Thoracic aorta (tissue), 2 donors: Measurements from ENCODE around the gene OR51E2. TPM values are rescaled to one million over a fixed set of nuclear protein-coding genes. Genes with fewer than 3 reads are reported as not detected.

ENCODE experiments used
- ATAC-seq: fragments of 150-250 bp; one replicate; pipeline ENCODE4 v1.8.0; 2017; ENCODE audit warnings: low read depth; ENCODE audit not compliant: insufficient number of reproducible peaks, low FRiP score
- DNase-seq: peaks from one replicate; pipeline ENCODE4 v3.0.0-alpha.2; 2020; ENCODE audit warnings: low spot score
- H3K27ac ChIP-seq, 2 donors: fragments of 200-600 bp; sonication (generic); 1 replicate in 1 of 2; 2 replicates in 1 of 2; pipeline ENCODE4 v1.5.1; 2016; ENCODE audit warnings: mild to moderate bottlenecking in 2 of 2, moderate library complexity in 2 of 2
- H3K27me3 ChIP-seq: fragments of 200-600 bp; sonication (generic); replicated peaks from 2 replicates; pipeline ENCODE4 v1.6.0; 2016; ENCODE audit warnings: mild to moderate bottlenecking; ENCODE audit not compliant: insufficient read depth
- H3K36me3 ChIP-seq: fragments of 200-600 bp; sonication (generic); one replicate; pipeline ENCODE4 v1.5.1; 2016
- H3K4me1 ChIP-seq, 2 donors: fragments of 200-600 bp; sonication (generic); 1 replicate in 1 of 2; 2 replicates in 1 of 2; pipeline versions ENCODE4 v1.5.1 to v1.6.0; 2016; ENCODE audit warnings: low read depth in 2 of 2, mild to moderate bottlenecking in 1 of 2; ENCODE audit not compliant: control insufficient read depth in 1 of 2
- H3K4me3 ChIP-seq: fragments of 200-600 bp; sonication (generic); 2 replicates; pipeline ENCODE4 v1.5.1; 2016; ENCODE audit warnings: mild to moderate bottlenecking
- H3K9me3 ChIP-seq: fragments of 200-600 bp; sonication (generic); 2 replicates; pipeline ENCODE4 v1.5.1; 2016
- total RNA-seq, 2 donors: library from RNA; depleted of rRNA; stranded (reverse); fragments of >200 nt; gene quantifications; one replicate each; pipeline versions ENCODE4 v1.1.0 to v1.2.3, GENCODE V29; 2016
- TF ChIP-seq, protein P1 (sequence below): fragments of 200-600 bp; sonication (generic); IDR thresholded peaks from one replicate; pipeline ENCODE4 v1.5.1; 2019; ENCODE audit warnings: antibody characterized with exemption

The OR51E2 gene
- total RNA-seq, 2 donors from 2014 or later: not detected

DNA sequence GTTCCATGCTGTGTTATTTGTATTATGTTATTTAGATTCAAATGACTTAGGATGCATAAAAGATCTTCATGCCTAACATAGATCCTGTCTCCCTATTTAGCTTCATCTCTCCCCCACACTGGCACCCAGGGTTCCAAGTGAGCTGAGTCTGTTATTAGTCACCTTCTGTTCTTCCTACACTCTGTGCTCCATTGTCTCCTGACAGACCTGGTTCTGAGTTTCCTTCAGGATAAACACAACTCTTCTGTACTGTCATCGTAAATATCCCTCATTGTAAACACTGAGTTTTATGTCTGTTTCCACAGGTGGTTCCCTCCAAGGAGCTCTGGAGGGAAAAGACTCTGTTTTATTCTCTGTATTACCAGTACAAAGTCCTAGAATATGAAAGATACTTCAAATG lies 15.6 kb upstream of the OR51E2 start:
- no peak overlapping the region for H3K4me3 ChIP-seq
- TF ChIP-seq, protein P1, sequence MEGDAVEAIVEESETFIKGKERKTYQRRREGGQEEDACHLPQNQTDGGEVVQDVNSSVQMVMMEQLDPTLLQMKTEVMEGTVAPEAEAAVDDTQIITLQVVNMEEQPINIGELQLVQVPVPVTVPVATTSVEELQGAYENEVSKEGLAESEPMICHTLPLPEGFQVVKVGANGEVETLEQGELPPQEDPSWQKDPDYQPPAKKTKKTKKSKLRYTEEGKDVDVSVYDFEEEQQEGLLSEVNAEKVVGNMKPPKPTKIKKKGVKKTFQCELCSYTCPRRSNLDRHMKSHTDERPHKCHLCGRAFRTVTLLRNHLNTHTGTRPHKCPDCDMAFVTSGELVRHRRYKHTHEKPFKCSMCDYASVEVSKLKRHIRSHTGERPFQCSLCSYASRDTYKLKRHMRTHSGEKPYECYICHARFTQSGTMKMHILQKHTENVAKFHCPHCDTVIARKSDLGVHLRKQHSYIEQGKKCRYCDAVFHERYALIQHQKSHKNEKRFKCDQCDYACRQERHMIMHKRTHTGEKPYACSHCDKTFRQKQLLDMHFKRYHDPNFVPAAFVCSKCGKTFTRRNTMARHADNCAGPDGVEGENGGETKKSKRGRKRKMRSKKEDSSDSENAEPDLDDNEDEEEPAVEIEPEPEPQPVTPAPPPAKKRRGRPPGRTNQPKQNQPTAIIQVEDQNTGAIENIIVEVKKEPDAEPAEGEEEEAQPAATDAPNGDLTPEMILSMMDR: no peak
- DNase-seq (no peak), ATAC-seq (no peak)
- no peaks in the 10 kb centered on the region for H3K4me1 ChIP-seq
- H3K36me3 ChIP-seq: no peaks in the 10 kb centered on the region
- H3K27ac ChIP-seq: no peak overlapping the region
- H3K9me3 ChIP-seq: no peaks in the 10 kb centered on the region
- no peaks in the 10 kb centered on the region for H3K27me3 ChIP-seq

DNA sequence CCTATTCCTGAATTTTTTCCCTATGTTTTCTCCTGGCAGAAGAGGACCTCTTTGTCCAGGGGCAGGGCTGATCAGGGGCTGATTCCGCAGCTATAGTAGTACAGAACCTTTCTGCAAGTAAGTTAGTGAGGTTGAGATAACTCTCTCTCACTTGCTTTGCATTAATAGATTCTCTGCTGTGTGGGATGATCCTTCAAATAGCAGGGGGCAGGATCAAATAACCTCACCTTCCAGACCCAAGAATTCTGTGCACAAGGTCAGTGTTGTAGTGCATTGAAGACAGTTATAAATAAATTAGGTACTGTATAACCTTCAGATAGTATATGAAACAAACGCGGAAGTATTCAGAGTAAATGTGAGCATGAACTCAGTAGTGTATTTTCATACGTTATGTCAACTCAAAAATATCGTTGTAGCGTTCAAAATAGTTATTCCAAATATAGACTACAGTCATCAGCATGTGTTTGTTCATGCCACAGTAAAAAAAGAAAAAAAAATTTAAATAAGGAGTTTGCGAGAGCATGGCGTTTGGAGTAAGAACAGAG lies 7.2 kb upstream of the OR51E2 start:
- ATAC-seq (no peak), DNase-seq (no peak)
- TF ChIP-seq, protein P1: no peak
- Histone ChIP-seq H3K36me3 (no peaks in the 10 kb centered on the region), H3K27ac (no peak overlapping the region), H3K4me3 (no peak overlapping the region), H3K27me3 (no peaks in the 10 kb centered on the region), H3K4me1 (no peaks in the 10 kb centered on the region), H3K9me3 (no peaks in the 10 kb centered on the region)

DNA sequence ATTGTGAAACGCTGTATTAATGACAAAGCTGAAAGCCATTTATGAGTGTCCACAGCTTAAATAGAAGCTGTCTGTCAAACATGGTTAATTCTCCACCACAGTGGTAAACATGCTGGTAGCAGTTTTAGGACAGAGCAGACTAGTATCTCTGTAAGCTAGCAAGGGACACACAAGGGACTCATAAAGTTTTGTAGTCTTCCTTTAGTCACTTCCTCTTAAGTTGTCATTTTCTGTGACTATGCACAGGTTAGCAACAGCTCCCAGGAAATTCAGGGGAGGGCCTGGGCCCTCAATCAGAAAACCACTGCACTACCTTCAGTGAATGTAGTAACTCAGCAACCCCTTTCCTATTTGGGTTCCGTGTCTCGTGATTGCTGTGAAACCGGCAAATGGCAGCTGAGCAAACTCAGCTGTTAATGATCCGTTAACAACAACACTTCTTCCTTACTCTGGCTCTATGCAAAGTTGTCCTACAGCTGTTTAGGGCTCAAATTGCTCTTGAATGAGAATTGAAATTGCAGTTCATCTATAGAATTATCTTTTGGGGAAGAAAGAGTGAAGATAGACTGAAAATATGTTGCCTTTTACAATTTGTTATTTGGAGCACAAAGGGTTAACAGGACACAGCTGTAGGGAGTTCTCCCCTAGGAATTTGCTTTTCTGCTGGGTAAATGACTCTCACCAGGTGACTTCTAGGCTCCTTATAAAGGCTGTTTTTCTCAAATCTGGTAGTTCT lies 6.6 kb upstream of the OR51E2 start, which contains the start of gene MMP26:
MMP26 (plus strand) TSS at position 731 of the 736 bp plus-strand sequence.
- TF ChIP-seq, protein P1: no peak
- no peak for ATAC-seq
- Histone ChIP-seq H3K36me3 (no peaks in the 10 kb centered on the region), H3K27ac (no peak within 1 kb of the TSS), H3K4me1 (no peaks in the 10 kb centered on the region), H3K4me3 (no peak within 1 kb of the TSS), H3K9me3 (no peaks in the 10 kb centered on the region), H3K27me3 (no peaks in the 10 kb centered on the region)
- DNase-seq: no peak

DNA sequence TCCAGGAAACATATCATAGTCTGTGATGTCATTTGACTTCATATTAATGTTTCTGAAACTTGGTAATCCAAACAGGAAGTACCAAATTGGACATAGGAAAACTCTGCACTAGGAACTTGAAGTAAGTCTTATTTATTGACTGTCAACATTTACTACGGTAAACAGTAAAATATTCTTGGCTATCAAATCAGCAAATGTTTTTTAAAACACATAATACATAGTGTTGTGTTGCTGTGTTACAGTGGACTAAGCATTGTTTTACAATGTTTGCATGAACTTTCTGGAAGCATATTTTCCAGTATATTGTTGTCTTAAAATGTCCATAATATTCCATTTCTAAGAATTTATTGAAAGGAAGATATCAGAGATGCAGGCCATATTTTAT lies 2.8 kb upstream of the OR51E2 start:
- H3K4me3 ChIP-seq: no peak overlapping the region
- no peaks in the 10 kb centered on the region for H3K27me3 ChIP-seq
- no peaks in the 10 kb centered on the region for H3K9me3 ChIP-seq
- no peak for ATAC-seq
- no peaks in the 10 kb centered on the region for H3K4me1 ChIP-seq
- no peak overlapping the region for H3K27ac ChIP-seq
- TF ChIP-seq, protein P1: no peak
- DNase-seq: no peak
- no peaks in the 10 kb centered on the region for H3K36me3 ChIP-seq

DNA sequence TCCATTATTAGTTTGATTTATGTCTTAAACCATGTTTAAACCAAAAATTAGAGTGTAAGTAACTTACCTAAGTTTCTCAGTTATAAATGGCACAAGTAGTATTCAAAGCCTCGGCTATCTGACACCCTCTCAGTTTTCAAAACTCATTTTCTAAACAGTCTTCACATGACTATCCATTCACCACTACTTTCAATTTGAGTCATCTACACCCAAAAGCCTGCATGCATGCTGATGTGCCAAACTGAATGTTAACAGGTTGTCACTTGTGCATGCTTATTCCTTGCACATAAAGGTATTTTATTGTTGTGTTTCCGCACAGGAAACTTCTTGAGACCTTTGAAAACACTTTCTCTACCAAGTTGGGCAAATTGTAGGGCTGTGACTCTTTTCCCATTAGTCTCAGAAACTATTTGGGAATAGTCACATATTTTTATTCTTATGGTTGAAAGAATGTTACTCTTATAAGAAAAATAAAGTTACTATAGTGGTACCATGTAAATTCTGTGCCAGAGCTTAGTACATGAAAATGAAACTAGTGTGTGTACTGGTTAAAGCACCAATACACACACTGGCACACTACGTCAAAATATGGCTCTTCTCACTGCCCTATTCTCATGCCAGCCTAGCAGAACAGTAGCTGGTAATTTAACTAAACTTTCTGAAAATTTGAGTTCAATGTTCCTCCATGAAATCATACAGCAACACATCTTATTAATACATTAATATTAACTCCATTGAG lies 2.2 kb upstream of the OR51E2 start:
- Histone ChIP-seq H3K36me3 (no peaks in the 10 kb centered on the region), H3K27ac (no peak overlapping the region), H3K9me3 (no peaks in the 10 kb centered on the region), H3K27me3 (no peaks in the 10 kb centered on the region), H3K4me1 (no peaks in the 10 kb centered on the region), H3K4me3 (no peak overlapping the region)
- DNase-seq (no peak), ATAC-seq (no peak)
- TF ChIP-seq, protein P1: no peak
